Measurements from ENCODE around the gene ABCC1.

Gene ABCC1

GRCh38 chr16:16113076-16113475 lies 163.7 kb downstream of the ABCC1 start:
- no peak for DNase-seq (ENCODE audit: insufficient read length, low spot score)

GRCh38 chr16:16116841-16117240 lies 167.4 kb downstream of the ABCC1 start:
- DNase-seq (ENCODE audit: insufficient read length, low spot score) (no peak), FAIRE-seq (no peak)
- TF ChIP-seq CTCF (IDR thresholded peaks at IDR 0.05; ENCODE audit: insufficient read depth, missing control alignments): no peak

More at GRCh38 chr16:16113076-16113475, 163.7 kb downstream of the ABCC1 start:
- no peak for TF ChIP-seq CTCF (IDR thresholded peaks at IDR 0.05; ENCODE audit: insufficient read depth, missing control alignments)
- FAIRE-seq: no peak

GRCh38 chr16:16118337-16118736 lies 168.9 kb downstream of the ABCC1 start:
- no peak for TF ChIP-seq CTCF (IDR thresholded peaks at IDR 0.05; ENCODE audit: insufficient read depth, missing control alignments)
- DNase-seq (ENCODE audit: insufficient read length, low spot score): no peak
- FAIRE-seq: no peak

- FAIRE-seq (no peak), DNase-seq (ENCODE audit: insufficient read length, low spot score) (no peak)
- no peak for TF ChIP-seq CTCF (IDR thresholded peaks at IDR 0.05; ENCODE audit: insufficient read depth, missing control alignments)
These were observed 170.6 kb downstream of the ABCC1 start for GRCh38 chr16:16120044-16120381.

- no peak for TF ChIP-seq CTCF (IDR thresholded peaks at IDR 0.05; ENCODE audit: insufficient read depth, missing control alignments)
- DNase-seq (ENCODE audit: insufficient read length, low spot score) (no peak), FAIRE-seq (no peak)
These were observed 171.2 kb downstream of the ABCC1 start for GRCh38 chr16:16120382-16121184.

- DNase-seq (ENCODE audit: insufficient read length, low spot score): no peak
- TF ChIP-seq CTCF (IDR thresholded peaks at IDR 0.05; ENCODE audit: insufficient read depth, missing control alignments): no peak
- FAIRE-seq: no peak
These were observed 171.8 kb downstream of the ABCC1 start for GRCh38 chr16:16121185-16121727.

- no peak for FAIRE-seq
- TF ChIP-seq CTCF (IDR thresholded peaks at IDR 0.05; ENCODE audit: insufficient read depth, missing control alignments): no peak
- no peak for DNase-seq (ENCODE audit: insufficient read length, low spot score)
These were observed 172.8 kb downstream of the ABCC1 start for GRCh38 chr16:16122264-16122663.
